HFFc6 (cell line): ENCODE results near the gene FFAR2. TPM values are rescaled to one million over a fixed set of nuclear protein-coding genes. Genes with fewer than 3 reads are reported as not detected.
"Not testable (repeated sequence)": the region's sequence is repeated elsewhere in the genome, so short reads cannot be mapped to it uniquely, and the experiment has no call there.

Source experiments
- DNase-seq: peaks from one replicate; pipeline ENCODE4 v3.0.0-alpha.2; 2018
- H3K27ac Mint-ChIP-seq: 2 replicates; pipeline ENCODE4 v1.8.0; 2020; ENCODE audit warnings: mild to moderate bottlenecking, mixed read lengths
- H3K27me3 Mint-ChIP-seq: 2 replicates; pipeline ENCODE4 v1.8.0; 2021; ENCODE audit warnings: mild to moderate bottlenecking, moderate library complexity, mixed read lengths; ENCODE audit not compliant: insufficient read depth
- H3K36me3 Mint-ChIP-seq: 2 replicates; pipeline ENCODE4 v1.8.0; 2021; ENCODE audit warnings: low read depth, mixed read lengths
- H3K4me1 Mint-ChIP-seq: 2 replicates; pipeline ENCODE4 v1.8.0; 2020; ENCODE audit warnings: low read depth, mixed read lengths
- H3K4me3 Mint-ChIP-seq: 2 replicates; pipeline ENCODE4 v1.8.0; 2020; ENCODE audit warnings: mild to moderate bottlenecking, moderate library complexity, mixed read lengths
- H3K9me3 Mint-ChIP-seq: 2 replicates; pipeline ENCODE4 v1.8.0; 2020; ENCODE audit warnings: mild to moderate bottlenecking, mixed read lengths
- CTCF ChIP-seq: fragments of 200-600 bp; sonication (generic); IDR thresholded peaks from 2 replicates; pipeline ENCODE4 v1.5.0; 2021; ENCODE audit warnings: antibody characterized with exemption, mild to moderate bottlenecking
- total RNA-seq, 6 experiments: library from RNA; stranded (reverse); fragmentation: NEBNext Ultra II Directional; extraction: Animal tissue kit (Norgen Biotek cat#: 25700); gene quantifications; 2 replicates in 1 of 6; 3 replicates in 5 of 6; pipeline ENCODE4 v1.2.3, GENCODE V29; 2021

Gene FFAR2
- total RNA-seq, 6 experiments from 2014 or later: not detected

DNA sequence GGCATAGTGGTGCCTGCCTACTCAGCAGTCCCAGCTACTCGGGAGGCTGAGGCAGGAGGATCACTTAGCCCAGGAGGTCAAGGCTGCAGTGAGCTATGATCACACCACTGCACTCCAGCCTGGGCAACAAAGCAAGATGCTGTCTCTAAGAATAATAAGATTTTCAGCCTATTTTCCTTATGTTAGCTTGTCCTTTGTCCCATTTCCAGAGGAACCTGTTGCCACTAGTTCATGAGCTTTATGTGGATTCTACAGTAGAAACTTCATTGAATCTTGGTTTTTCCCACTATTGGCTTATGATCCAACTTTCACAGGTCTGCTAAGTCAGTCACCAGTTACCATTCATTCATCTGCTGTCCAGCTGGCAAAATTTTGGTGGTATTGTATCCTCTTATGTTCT is 18.2 kb downstream of the FFAR2 start:
- Mint-ChIP-seq H3K27ac (no peak overlapping the region), H3K36me3 (no peaks in the 10 kb centered on the region), H3K4me1 (peaks cover 12% of the 10 kb centered on the region), H3K27me3 (peaks cover 32% of the 10 kb centered on the region), H3K9me3 (no peaks in the 10 kb centered on the region), H3K4me3 (no peak overlapping the region)
- TF ChIP-seq CTCF: no peak
- DNase-seq: no peak

GRCh38 chr19:35468637-35469036 is 20.6 kb downstream of the FFAR2 start:
- no peak overlapping the region for H3K27ac Mint-ChIP-seq
- H3K4me3 Mint-ChIP-seq: no peak overlapping the region
- H3K4me1 Mint-ChIP-seq: no peaks in the 10 kb centered on the region
- TF ChIP-seq CTCF: peak; percentile 77
- H3K27me3 Mint-ChIP-seq: peaks cover 29% of the 10 kb centered on the region
- no peaks in the 10 kb centered on the region for H3K9me3 Mint-ChIP-seq
- peak; percentile 48 for DNase-seq
- H3K36me3 Mint-ChIP-seq: no peaks in the 10 kb centered on the region

DNA sequence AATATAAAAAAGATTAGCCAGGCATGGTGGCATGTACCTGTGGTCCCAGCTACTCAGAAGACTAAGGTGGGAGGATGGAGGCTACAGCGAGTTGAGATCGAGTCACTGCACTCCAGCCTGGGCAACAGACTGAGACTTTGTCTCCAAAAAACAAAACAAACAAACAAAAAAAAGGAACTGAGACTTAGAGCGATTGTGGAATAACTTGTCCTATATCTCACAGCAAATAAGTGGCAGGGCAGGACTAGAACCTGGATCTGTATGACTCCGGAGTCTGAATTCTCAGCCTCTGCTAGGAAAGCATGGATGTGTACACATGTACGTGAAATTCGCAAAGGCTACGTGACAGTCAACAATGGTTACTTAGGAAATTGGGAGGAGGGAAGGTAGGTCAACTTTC is 22.1 kb downstream of the FFAR2 start:
- no peaks in the 10 kb centered on the region for H3K4me1 Mint-ChIP-seq
- no peak overlapping the region for H3K4me3 Mint-ChIP-seq
- no peak overlapping the region for H3K27ac Mint-ChIP-seq
- no peak for DNase-seq
- H3K36me3 Mint-ChIP-seq: no peaks in the 10 kb centered on the region
- no peak for TF ChIP-seq CTCF
- peaks cover 25% of the 10 kb centered on the region for H3K27me3 Mint-ChIP-seq
- H3K9me3 Mint-ChIP-seq: no peaks in the 10 kb centered on the region

- H3K4me1 Mint-ChIP-seq, H3K36me3 Mint-ChIP-seq, H3K4me3 Mint-ChIP-seq, DNase-seq, H3K27ac Mint-ChIP-seq, H3K9me3 Mint-ChIP-seq: not testable (repeated sequence)
- H3K27me3 Mint-ChIP-seq: peaks cover 22% of the 10 kb centered on the region
These were observed 23.0 kb downstream of the FFAR2 start for GRCh38 chr19:35471075-35471474.

GRCh38 chr19:35471946-35472345 is 23.9 kb downstream of the FFAR2 start:
- no peaks in the 10 kb centered on the region for H3K4me1 Mint-ChIP-seq
- no peaks in the 10 kb centered on the region for H3K9me3 Mint-ChIP-seq
- no peak overlapping the region for H3K27ac Mint-ChIP-seq
- no peaks in the 10 kb centered on the region for H3K36me3 Mint-ChIP-seq
- DNase-seq: no peak
- TF ChIP-seq CTCF: no peak
- no peak overlapping the region for H3K4me3 Mint-ChIP-seq
- H3K27me3 Mint-ChIP-seq: peaks cover 18% of the 10 kb centered on the region

DNA sequence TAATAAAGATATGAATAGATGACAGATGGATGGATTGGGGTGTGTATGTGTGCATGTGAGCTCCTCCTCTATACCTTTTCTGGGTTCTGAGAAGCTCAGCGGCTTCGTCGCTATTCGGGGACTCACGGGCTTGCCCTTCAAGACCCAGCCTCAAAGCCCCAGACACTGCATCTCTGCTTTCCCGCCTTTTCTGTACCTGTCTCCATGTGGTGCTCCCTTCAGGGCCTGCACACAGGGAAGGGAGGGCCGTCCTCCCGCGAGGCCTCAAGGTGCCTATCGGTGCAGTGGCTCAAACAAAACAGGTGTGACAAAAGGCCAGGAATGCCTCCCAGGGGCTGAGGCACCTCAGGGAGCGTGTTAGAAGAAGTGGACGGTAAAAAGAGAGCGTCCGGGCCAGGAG is 26.0 kb downstream of the FFAR2 start:
- H3K36me3 Mint-ChIP-seq: no peaks in the 10 kb centered on the region
- H3K27ac Mint-ChIP-seq: no peak overlapping the region
- H3K4me3 Mint-ChIP-seq: no peak overlapping the region
- H3K27me3 Mint-ChIP-seq: peaks cover 9% of the 10 kb centered on the region
- TF ChIP-seq CTCF: no peak
- H3K9me3 Mint-ChIP-seq: no peaks in the 10 kb centered on the region
- no peaks in the 10 kb centered on the region for H3K4me1 Mint-ChIP-seq
- no peak for DNase-seq

DNA sequence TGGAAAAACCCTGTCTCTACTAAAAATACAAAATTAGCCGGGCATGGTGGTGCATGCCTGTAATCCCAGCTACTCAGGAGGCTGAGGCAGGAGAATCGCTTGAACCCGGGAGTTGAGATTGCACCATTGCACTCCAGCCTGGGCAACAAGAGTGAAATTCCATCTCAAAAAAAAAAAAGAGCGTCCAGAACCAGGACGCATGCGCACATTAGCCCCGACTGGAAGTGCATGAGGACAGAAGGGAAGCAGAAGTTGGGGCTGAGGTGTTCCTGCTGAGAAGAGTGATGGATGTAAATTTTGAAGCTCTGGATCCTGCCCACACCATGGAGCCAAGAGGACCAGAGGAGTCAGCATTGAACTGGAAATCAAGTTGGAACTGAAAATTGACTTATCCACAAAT is 26.5 kb downstream of the FFAR2 start:
- not testable (repeated sequence) for H3K4me1 Mint-ChIP-seq, H3K27me3 Mint-ChIP-seq, H3K36me3 Mint-ChIP-seq, H3K27ac Mint-ChIP-seq, H3K4me3 Mint-ChIP-seq, DNase-seq, H3K9me3 Mint-ChIP-seq
